Measurements from ENCODE around the gene ATP7B. TPM values are rescaled to one million over a fixed set of nuclear protein-coding genes. Genes with fewer than 3 reads are reported as not detected.

ATP7B gene
- total and polyA plus RNA-seq, 2 donors (not counting 3 experiments of a cell fraction or from before 2014, with no cell fraction given), result 4.2 to 8.0 TPM

- no peaks in the 10 kb centered on the region for H4K20me1 ChIP-seq (replicated peaks; ENCODE audit: control insufficient read depth, extremely low read depth, insufficient read depth, low read length)
- no peak overlapping the region for H3K9ac ChIP-seq (replicated peaks; ENCODE audit: extremely low read depth, insufficient read depth, low read length)
- H3K27me3 ChIP-seq (ENCODE audit: control insufficient read depth in 2 of 2, insufficient read depth in 2 of 2, low read length in 2 of 2), result no peaks in the 10 kb centered on the region
- no peak overlapping the region for H3K4me2 ChIP-seq (ENCODE audit: insufficient read depth, low read length)
- no peaks in the 10 kb centered on the region for H3K36me3 ChIP-seq (ENCODE audit: control insufficient read depth in 2 of 2, extremely low read depth in 1 of 2, insufficient read depth in 2 of 2, low read length in 2 of 2)
- no TSS peak for BruUV-seq (replicated peaks)
- FAIRE-seq (no peak), DNase-seq (ENCODE audit: low read depth, low spot score) (no peak)
- H3K9me1 ChIP-seq (replicated peaks; ENCODE audit: control insufficient read depth, extremely low read depth, insufficient read depth, low read length), result no peaks in the 10 kb centered on the region
- dilution Hi-C loops (cut with MboI; ENCODE audit: extremely low pct_ligation_motif_present, low sequenced_read_pairs), result no loop called here
- H3K9me3 ChIP-seq (replicated peaks; ENCODE audit: control insufficient read depth, insufficient read depth, low read length), result no peaks in the 10 kb centered on the region
- H3K4me1 ChIP-seq (ENCODE audit: control insufficient read depth, extremely low read depth, insufficient read depth, low read length), result no peaks in the 10 kb centered on the region
- no peak overlapping the region for H3K27ac ChIP-seq (ENCODE audit: insufficient read depth, low read depth, low read length)
- TF ChIP-seq POLR2AphosphoS5 (IDR thresholded peaks at IDR 0.05; ENCODE audit: insufficient read depth, low read depth, low read length) (no peak), EZH2 (IDR thresholded peaks at IDR 0.05; ENCODE audit: borderline replicate concordance, low read depth, low read length, severe bottlenecking) (no peak), MYC (IDR thresholded peaks at IDR 0.05; ENCODE audit: low read depth, low read length) (no peak), JUN (IDR thresholded peaks at IDR 0.05; ENCODE audit: borderline replicate concordance, insufficient read depth, insufficient read length, low read depth) (no peak), GATA2 (IDR thresholded peaks at IDR 0.05; ENCODE audit: insufficient read depth, insufficient read length, low read depth, low read length) (no peak), FOS (IDR thresholded peaks at IDR 0.05; ENCODE audit: borderline replicate concordance, insufficient read depth, low read length) (no peak), CTCF (IDR thresholded peaks at IDR 0.05; ENCODE audit: extremely low read depth in 1 of 2, insufficient read depth in 1 of 2, low read depth in 1 of 2, low read length in 2 of 2) (no peak), MAX (IDR thresholded peaks at IDR 0.05; ENCODE audit: insufficient read depth, insufficient read length) (no peak), POLR2A (IDR thresholded peaks at IDR 0.05; ENCODE audit: low read depth, low read length) (no peak)
- ChIA-PET POLR2A (no interaction called here), CTCF (no interaction called here)
- intact Hi-C loops (cut with micrococcal nuclease), result no loop called here
- no peak overlapping the region for H2AFZ ChIP-seq (ENCODE audit: low read depth, low read length)
- H3K79me2 ChIP-seq (ENCODE audit: control insufficient read depth, insufficient read depth, low read length), result no peaks in the 10 kb centered on the region
- no peak overlapping the region for H3K4me3 ChIP-seq (replicated peaks in 1 of 3; ENCODE audit: insufficient read depth in 1 of 3, low read depth in 1 of 3, low read length in 3 of 3)
Observed at GRCh38 chr13:52036037-52036436, 24.8 kb upstream of the ATP7B start.
